ENCODE data around the gene CADM2. TPM values are rescaled to one million over a fixed set of nuclear protein-coding genes. Genes with fewer than 3 reads are reported as not detected.

The CADM2 gene
- total RNA-seq, 1 experiment from 2014 or later = not detected

DNA sequence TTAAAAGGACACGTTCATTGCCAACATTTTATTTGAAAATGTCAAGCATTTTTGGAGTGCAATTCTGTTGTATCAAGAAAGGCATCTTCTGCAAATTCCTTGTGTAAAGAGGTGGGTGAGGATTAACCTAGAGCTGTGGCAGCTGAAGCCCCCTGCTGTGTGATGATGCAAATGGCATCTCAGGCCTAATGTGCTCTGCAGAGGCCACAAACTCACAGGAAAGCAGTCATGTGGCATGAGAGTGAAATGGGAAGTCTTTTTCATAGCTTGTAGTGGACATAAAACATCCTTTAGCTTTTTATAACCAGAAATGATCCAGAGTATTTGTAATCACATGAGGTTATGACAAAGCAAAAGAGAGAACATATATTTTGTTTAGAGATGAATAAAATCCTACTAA is 6.4 kb downstream of the CADM2 start:
- no peaks in the 10 kb centered on the region for H3K36me3 Mint-ChIP-seq (ENCODE audit: insufficient read depth, unreplicated experiment)
- peak; percentile 21 for DNase-seq (ENCODE audit: unreplicated experiment)
- peaks cover under 1% of the 10 kb centered on the region for H3K4me1 Mint-ChIP-seq (ENCODE audit: insufficient read depth, unreplicated experiment)
- TF ChIP-seq, protein P1, sequence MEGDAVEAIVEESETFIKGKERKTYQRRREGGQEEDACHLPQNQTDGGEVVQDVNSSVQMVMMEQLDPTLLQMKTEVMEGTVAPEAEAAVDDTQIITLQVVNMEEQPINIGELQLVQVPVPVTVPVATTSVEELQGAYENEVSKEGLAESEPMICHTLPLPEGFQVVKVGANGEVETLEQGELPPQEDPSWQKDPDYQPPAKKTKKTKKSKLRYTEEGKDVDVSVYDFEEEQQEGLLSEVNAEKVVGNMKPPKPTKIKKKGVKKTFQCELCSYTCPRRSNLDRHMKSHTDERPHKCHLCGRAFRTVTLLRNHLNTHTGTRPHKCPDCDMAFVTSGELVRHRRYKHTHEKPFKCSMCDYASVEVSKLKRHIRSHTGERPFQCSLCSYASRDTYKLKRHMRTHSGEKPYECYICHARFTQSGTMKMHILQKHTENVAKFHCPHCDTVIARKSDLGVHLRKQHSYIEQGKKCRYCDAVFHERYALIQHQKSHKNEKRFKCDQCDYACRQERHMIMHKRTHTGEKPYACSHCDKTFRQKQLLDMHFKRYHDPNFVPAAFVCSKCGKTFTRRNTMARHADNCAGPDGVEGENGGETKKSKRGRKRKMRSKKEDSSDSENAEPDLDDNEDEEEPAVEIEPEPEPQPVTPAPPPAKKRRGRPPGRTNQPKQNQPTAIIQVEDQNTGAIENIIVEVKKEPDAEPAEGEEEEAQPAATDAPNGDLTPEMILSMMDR (IDR thresholded peaks at IDR 0.05; ENCODE audit: unreplicated experiment) = peak; percentile 15
- intact Hi-C loops (cut with micrococcal nuclease) = no loop called here
- no peak overlapping the region for H3K4me3 Mint-ChIP-seq (ENCODE audit: unreplicated experiment)
- POLR2A ChIA-PET = no interaction called here
- H3K27me3 Mint-ChIP-seq (ENCODE audit: insufficient read depth, unreplicated experiment) = peaks cover 82% of the 10 kb centered on the region
- BruUV-seq (replicated peaks) = no TSS peak
- no peak overlapping the region for H3K27ac Mint-ChIP-seq (ENCODE audit: low read depth, unreplicated experiment)
- H3K9me3 Mint-ChIP-seq (ENCODE audit: unreplicated experiment) = no peaks in the 10 kb centered on the region
- CTCF ChIA-PET = no interaction called here

DNA sequence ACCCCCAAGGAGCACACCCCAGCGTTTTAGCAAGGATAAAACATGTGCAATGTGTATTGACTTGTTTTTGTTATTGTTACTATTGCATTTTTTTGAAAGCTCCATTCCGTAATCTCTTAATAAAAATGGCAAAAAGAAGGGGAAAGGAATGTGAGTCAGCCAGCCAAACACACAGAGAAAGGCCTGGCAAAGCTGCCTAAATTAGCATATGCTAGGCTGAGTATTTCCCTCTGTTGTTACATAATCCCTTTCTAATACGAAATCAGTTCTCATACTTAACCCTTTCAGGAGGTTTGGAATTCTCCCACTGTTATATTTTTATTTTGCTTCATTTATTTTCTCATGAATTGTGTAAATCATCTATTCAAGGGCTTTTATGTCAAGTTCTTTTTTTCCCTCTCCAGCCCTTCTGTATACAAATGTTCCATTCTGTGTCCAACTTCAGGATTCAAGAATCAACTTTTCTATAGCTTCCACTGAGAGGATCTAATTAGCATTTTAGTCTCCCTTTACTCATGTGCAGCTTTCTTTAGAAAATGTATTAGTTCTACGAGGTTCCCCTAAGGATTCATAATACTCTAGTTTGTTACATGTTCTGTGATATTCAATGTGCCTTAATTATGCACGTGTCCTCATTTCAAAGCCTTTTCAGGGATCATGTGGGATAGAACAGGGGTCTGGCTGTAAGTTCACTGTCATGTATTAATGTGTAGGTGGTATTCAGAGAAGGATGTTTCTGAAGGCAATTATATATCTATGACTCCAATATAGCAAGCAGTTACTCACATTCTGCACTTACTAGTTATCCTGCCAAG is 9.2 kb downstream of the CADM2 start:
- ChIA-PET POLR2A (no interaction called here), CTCF (interaction anchor here (0.6 to 0.8 kb wide), 2 partner anchors 404 to 424 kb away, joined by 4 to 7 read pairs; no protein-coding TSS in a partner anchor)
- Mint-ChIP-seq H3K27ac (ENCODE audit: low read depth, unreplicated experiment) (no peak overlapping the region), H3K4me3 (ENCODE audit: unreplicated experiment) (no peak overlapping the region), H3K27me3 (ENCODE audit: insufficient read depth, unreplicated experiment) (peaks cover 81% of the 10 kb centered on the region), H3K4me1 (ENCODE audit: insufficient read depth, unreplicated experiment) (no peaks in the 10 kb centered on the region), H3K9me3 (ENCODE audit: unreplicated experiment) (no peaks in the 10 kb centered on the region), H3K36me3 (ENCODE audit: insufficient read depth, unreplicated experiment) (no peaks in the 10 kb centered on the region)
- no peak for DNase-seq (ENCODE audit: unreplicated experiment)
- intact Hi-C loops (cut with micrococcal nuclease) = no loop called here
- BruUV-seq (replicated peaks) = no TSS peak
- TF ChIP-seq, protein P1 (IDR thresholded peaks at IDR 0.05; ENCODE audit: unreplicated experiment) = no peak

DNA sequence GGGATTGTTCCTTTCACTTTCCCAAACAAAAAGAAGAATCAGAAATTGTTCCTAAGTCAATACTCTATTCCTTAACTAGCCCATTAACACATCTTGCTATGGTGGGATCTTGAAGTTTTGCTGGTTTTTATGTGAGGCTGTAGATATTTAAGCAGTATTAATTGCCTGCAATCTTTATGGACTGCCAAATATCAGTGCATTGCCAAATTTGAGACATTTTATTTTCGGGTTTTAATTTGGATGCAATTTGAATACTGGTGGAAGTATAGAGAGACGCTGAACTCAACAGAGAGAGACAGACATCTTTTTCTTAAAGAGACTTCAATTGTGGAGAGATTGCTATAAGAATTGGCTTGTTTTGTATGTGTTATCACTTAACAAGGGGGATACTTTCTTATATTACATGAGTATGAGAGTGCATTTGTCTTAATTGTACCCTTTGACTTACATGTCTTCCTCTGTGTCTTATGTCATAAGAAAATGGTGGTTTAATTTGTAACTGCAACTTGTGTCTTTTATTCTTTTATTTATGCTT is 10.0 kb downstream of the CADM2 start:
- H3K9me3 Mint-ChIP-seq (ENCODE audit: unreplicated experiment) = no peaks in the 10 kb centered on the region
- CTCF ChIA-PET = interaction anchor here (0.6 to 0.8 kb wide), 2 partner anchors 155 to 405 kb away, joined by 3 to 7 read pairs; no protein-coding TSS in a partner anchor
- H3K4me3 Mint-ChIP-seq (ENCODE audit: unreplicated experiment) = no peak overlapping the region
- no peak for DNase-seq (ENCODE audit: unreplicated experiment)
- no TSS peak for BruUV-seq (replicated peaks)
- H3K27ac Mint-ChIP-seq (ENCODE audit: low read depth, unreplicated experiment) = no peak overlapping the region
- peaks cover 81% of the 10 kb centered on the region for H3K27me3 Mint-ChIP-seq (ENCODE audit: insufficient read depth, unreplicated experiment)
- H3K4me1 Mint-ChIP-seq (ENCODE audit: insufficient read depth, unreplicated experiment) = no peaks in the 10 kb centered on the region
- no peaks in the 10 kb centered on the region for H3K36me3 Mint-ChIP-seq (ENCODE audit: insufficient read depth, unreplicated experiment)
- POLR2A ChIA-PET = interaction anchor here (0.6 kb wide), 1 partner anchor 29 kb away, joined by 3 read pairs; no protein-coding TSS in a partner anchor
- TF ChIP-seq, protein P1 (IDR thresholded peaks at IDR 0.05; ENCODE audit: unreplicated experiment) = no peak
- intact Hi-C loops (cut with micrococcal nuclease) = no loop called here

DNA sequence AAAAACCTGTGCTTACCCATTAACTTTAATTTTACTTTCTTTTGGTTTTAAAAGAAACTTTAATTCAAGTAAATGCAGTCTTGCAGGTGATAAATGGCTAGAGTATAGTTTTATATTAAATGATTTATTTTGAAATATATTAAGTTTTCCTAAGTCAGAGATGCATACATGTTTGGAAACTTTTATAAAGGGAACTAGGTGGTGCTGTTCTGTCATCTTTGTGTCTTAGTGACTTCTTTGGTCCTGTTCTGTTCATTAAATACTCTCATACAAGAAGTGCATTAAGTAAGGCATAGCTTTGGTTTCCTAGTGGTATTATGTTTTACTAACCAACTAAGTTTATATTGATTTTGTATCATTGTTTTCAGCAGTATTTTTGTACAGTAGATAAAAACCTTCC is 15.6 kb downstream of the CADM2 start:
- H3K27me3 Mint-ChIP-seq (ENCODE audit: insufficient read depth, unreplicated experiment) = peaks cover 64% of the 10 kb centered on the region
- TF ChIP-seq, protein P1 (IDR thresholded peaks at IDR 0.05; ENCODE audit: unreplicated experiment) = no peak
- POLR2A ChIA-PET = no interaction called here
- H3K36me3 Mint-ChIP-seq (ENCODE audit: insufficient read depth, unreplicated experiment) = no peaks in the 10 kb centered on the region
- no TSS peak for BruUV-seq (replicated peaks)
- DNase-seq (ENCODE audit: unreplicated experiment) = peak; percentile 7
- H3K27ac Mint-ChIP-seq (ENCODE audit: low read depth, unreplicated experiment) = no peak overlapping the region
- intact Hi-C loops (cut with micrococcal nuclease) = loop anchor here (10.0 kb wide), 2 partner anchors 390 to 600 kb away; no protein-coding TSS in a partner anchor
- CTCF ChIA-PET = no interaction called here
- H3K4me1 Mint-ChIP-seq (ENCODE audit: insufficient read depth, unreplicated experiment) = no peaks in the 10 kb centered on the region
- no peaks in the 10 kb centered on the region for H3K9me3 Mint-ChIP-seq (ENCODE audit: unreplicated experiment)
- no peak overlapping the region for H3K4me3 Mint-ChIP-seq (ENCODE audit: unreplicated experiment)

All from MCF 10A (cell line).